Osteocyte (in vitro differentiated cells): ENCODE results near the gene NANOG. TPM values are rescaled to one million over a fixed set of nuclear protein-coding genes. Genes with fewer than 3 reads are reported as not detected.
"Not testable (repeated sequence)": the region's sequence is repeated elsewhere in the genome, so short reads cannot be mapped to it uniquely, and the experiment has no call there.

Experiments
- DNase-seq: peaks from one replicate; pipeline ENCODE4 v3.0.0; 2021; ENCODE audit warnings: mixed read lengths; ENCODE audit not compliant: unreplicated experiment; ENCODE audit errors: extremely low spot score
- H3K27ac Mint-ChIP-seq: one replicate; pipeline ENCODE4 v1.8.0; 2021; ENCODE audit warnings: mild to moderate bottlenecking, mixed read lengths; ENCODE audit not compliant: unreplicated experiment
- H3K27me3 Mint-ChIP-seq: one replicate; pipeline ENCODE4 v1.8.0; 2021; ENCODE audit warnings: mixed read lengths; ENCODE audit not compliant: unreplicated experiment
- H3K36me3 Mint-ChIP-seq: one replicate; pipeline ENCODE4 v1.8.0; 2021; ENCODE audit warnings: mixed read lengths; ENCODE audit not compliant: unreplicated experiment
- H3K4me1 Mint-ChIP-seq: one replicate; pipeline ENCODE4 v1.8.0; 2021; ENCODE audit warnings: mixed read lengths; ENCODE audit not compliant: unreplicated experiment
- H3K4me3 Mint-ChIP-seq: one replicate; pipeline ENCODE4 v1.8.0; 2021; ENCODE audit warnings: mild to moderate bottlenecking, moderate library complexity, mixed read lengths; ENCODE audit not compliant: unreplicated experiment
- H3K9me3 Mint-ChIP-seq: one replicate; pipeline ENCODE4 v1.8.0; 2021; ENCODE audit warnings: mixed read lengths; ENCODE audit not compliant: unreplicated experiment
- total RNA-seq: library from RNA; stranded (reverse); gene quantifications from 2 replicates; pipeline ENCODE4 v1.2.1, GENCODE V29; 2021
- TF ChIP-seq, protein P1 (sequence below): fragments of 200-600 bp; sonication (generic); IDR thresholded peaks from 2 replicates; pipeline ENCODE4 v1.5.0; 2021; ENCODE audit warnings: antibody characterized with exemption, mild to moderate bottlenecking, moderate library complexity

NANOG gene
- total RNA-seq, 1 donor from 2014 or later: 0.08 TPM

DNA sequence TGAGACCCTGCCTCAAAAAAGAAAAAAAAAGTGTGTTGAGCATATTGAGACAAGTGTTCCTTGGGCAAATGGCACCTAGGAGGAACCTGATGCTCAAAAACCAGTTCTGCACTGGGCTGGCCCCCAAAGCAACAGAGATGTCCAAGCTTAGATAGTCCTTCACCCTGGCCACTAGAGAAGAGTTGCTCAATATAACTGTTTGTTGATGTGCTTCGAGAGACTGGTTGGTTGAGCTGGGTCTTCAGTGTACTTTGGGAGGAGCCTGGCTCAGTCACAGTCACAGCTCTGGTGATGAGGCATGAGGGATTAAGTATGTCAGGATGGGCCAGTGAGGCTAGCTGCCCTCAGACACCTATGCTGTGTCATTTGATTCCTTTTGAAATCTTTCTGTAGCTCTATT lies 45.5 kb downstream of the NANOG start:
- TF ChIP-seq, protein P1, sequence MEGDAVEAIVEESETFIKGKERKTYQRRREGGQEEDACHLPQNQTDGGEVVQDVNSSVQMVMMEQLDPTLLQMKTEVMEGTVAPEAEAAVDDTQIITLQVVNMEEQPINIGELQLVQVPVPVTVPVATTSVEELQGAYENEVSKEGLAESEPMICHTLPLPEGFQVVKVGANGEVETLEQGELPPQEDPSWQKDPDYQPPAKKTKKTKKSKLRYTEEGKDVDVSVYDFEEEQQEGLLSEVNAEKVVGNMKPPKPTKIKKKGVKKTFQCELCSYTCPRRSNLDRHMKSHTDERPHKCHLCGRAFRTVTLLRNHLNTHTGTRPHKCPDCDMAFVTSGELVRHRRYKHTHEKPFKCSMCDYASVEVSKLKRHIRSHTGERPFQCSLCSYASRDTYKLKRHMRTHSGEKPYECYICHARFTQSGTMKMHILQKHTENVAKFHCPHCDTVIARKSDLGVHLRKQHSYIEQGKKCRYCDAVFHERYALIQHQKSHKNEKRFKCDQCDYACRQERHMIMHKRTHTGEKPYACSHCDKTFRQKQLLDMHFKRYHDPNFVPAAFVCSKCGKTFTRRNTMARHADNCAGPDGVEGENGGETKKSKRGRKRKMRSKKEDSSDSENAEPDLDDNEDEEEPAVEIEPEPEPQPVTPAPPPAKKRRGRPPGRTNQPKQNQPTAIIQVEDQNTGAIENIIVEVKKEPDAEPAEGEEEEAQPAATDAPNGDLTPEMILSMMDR: no peak
- Mint-ChIP-seq H3K4me1 (no peaks in the 10 kb centered on the region), H3K4me3 (no peak overlapping the region), H3K27ac (no peak overlapping the region), H3K9me3 (no peaks in the 10 kb centered on the region), H3K36me3 (no peaks in the 10 kb centered on the region), H3K27me3 (no peaks in the 10 kb centered on the region)
- DNase-seq: no peak

DNA sequence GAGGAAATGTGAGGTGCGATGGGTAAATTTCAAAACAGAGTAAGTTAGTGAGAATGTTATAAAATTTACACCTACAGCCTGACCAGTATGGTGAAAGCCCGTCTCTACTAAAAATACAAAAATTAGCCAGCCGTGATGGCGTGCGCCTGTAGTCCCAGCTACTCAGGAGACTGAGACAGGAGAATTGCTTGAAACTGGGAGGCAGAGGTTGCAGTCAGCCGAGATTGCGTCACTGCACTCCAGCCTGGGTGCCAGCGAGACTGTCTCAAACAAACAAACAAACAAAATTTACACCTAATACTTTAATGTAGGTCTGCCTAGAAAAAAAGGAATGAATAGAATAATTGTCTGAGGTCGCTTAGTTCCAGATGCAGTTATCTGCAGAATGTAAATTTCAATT lies 45.9 kb downstream of the NANOG start:
- H3K4me3 Mint-ChIP-seq: no peak overlapping the region
- no peak for DNase-seq
- no peaks in the 10 kb centered on the region for H3K36me3 Mint-ChIP-seq
- TF ChIP-seq, protein P1: no peak
- H3K4me1 Mint-ChIP-seq: no peaks in the 10 kb centered on the region
- H3K27ac Mint-ChIP-seq: no peak overlapping the region
- no peaks in the 10 kb centered on the region for H3K27me3 Mint-ChIP-seq
- H3K9me3 Mint-ChIP-seq: no peaks in the 10 kb centered on the region

DNA sequence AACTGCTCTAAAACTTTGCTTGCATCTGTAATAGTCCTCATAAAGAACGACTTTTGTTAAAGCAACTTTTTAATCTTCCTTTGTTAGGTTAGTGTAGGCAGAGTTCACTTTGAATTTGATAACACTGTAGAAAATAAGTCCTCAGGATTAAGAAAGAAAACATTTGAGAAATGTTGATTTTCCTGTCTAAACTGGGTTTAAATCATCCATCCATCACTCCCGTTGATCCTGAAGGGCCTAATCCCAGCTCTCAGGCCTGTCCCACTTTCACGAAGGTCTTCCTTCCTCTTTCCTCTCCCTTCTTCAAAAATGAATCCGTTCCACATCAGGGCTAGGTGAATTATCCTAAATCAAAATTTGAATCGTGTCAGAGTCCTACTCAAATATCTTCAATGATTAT lies 46.6 kb downstream of the NANOG start:
- no peaks in the 10 kb centered on the region for H3K36me3 Mint-ChIP-seq
- H3K27ac Mint-ChIP-seq: no peak overlapping the region
- no peak for DNase-seq
- H3K27me3 Mint-ChIP-seq: no peaks in the 10 kb centered on the region
- no peak overlapping the region for H3K4me3 Mint-ChIP-seq
- no peaks in the 10 kb centered on the region for H3K4me1 Mint-ChIP-seq
- TF ChIP-seq, protein P1: no peak
- no peaks in the 10 kb centered on the region for H3K9me3 Mint-ChIP-seq

DNA sequence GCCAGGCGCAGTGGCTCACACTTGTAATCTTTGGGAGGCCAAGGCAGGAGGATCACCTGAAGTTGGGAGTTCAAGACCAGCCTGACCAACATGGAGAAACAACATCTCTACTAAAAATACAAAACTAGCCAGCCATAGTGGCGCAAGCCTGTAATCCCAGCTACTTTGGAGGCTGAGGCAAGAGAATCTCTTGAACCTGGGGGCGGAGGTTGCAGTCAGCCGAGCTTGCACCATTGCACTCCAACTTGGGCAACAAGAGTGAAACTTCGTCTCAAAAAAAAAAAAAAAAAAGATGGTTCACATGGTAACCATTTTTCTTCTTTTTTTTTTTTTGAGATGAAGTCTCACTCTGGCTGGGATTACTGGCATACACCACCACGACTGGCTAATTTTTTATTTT lies 48.2 kb downstream of the NANOG start:
- H3K4me3 Mint-ChIP-seq: no peak overlapping the region
- TF ChIP-seq, protein P1: no peak

DNA sequence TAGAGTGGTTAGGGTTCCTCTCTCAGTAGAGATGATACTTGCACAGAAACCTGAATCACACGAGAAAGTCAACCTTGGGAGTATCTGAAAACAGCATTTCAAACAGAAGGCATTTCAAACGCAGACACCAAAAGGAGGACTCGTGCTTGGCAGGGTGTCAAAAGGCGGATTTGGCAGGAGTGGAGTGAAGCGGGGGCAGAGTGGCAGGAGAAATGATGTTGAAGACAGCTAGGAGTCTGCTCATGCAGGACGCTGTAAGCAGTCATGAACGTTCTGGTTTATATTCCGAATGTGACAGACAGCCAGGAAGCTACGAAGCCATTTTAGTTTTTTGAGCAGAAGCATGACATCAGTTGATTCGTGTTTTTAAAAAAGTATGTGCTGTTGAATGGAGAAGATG lies 50.0 kb downstream of the NANOG start:
- DNase-seq, H3K27ac Mint-ChIP-seq, H3K4me3 Mint-ChIP-seq, H3K9me3 Mint-ChIP-seq, H3K4me1 Mint-ChIP-seq, H3K27me3 Mint-ChIP-seq, H3K36me3 Mint-ChIP-seq: not testable (repeated sequence)

More for the DNA sequence above, 48.2 kb downstream of the NANOG start:
- no peak overlapping the region for H3K27ac Mint-ChIP-seq
- H3K4me1 Mint-ChIP-seq: no peaks in the 10 kb centered on the region
- DNase-seq: no peak
- H3K9me3 Mint-ChIP-seq: no peaks in the 10 kb centered on the region
- H3K36me3 Mint-ChIP-seq: no peaks in the 10 kb centered on the region
- H3K27me3 Mint-ChIP-seq: no peaks in the 10 kb centered on the region

DNA sequence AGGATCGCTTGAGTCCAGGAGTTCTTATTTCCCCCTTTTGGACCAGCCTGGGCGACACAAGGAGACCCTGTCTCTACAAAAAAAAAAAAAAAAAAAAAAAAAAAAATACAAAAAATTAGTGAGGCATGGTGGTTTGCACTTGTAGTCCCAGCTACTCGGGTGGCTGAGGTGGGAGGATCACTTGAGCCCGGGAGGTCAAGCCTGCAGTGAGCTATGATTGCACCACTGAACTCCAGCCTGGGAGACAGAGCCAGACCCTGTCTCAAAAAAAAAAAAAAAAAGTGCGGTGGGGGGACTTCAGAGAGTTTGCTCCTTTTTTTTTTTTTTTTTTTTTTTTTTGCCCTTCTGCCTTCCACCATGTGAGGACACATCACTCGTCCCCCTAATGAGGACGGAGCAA lies 50.6 kb downstream of the NANOG start:
- H3K27me3 Mint-ChIP-seq, H3K9me3 Mint-ChIP-seq, H3K36me3 Mint-ChIP-seq, H3K27ac Mint-ChIP-seq, H3K4me1 Mint-ChIP-seq, H3K4me3 Mint-ChIP-seq, DNase-seq: not testable (repeated sequence)

DNA sequence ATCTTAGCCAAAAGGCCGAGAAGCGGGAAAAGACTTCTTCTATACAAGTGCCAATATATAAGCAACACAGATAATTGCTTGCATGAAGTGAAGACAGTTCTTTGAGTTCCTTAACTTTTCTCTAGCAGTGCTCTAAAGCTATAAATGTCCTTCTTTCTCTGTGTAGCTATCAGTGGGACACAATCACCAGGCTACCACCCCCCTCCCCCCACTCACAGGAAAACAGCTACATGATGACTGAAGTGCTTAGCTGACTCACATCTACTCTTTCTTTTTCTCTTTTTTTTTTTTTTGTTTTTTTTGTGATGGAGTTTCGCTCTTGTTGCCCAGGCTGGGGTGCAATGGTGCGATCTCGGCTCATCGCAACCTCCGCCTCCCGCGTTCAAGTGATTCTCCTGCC lies 53.2 kb downstream of the NANOG start:
- not testable (repeated sequence) for H3K36me3 Mint-ChIP-seq, H3K27ac Mint-ChIP-seq, H3K4me1 Mint-ChIP-seq, DNase-seq, H3K27me3 Mint-ChIP-seq, H3K9me3 Mint-ChIP-seq, H3K4me3 Mint-ChIP-seq

DNA sequence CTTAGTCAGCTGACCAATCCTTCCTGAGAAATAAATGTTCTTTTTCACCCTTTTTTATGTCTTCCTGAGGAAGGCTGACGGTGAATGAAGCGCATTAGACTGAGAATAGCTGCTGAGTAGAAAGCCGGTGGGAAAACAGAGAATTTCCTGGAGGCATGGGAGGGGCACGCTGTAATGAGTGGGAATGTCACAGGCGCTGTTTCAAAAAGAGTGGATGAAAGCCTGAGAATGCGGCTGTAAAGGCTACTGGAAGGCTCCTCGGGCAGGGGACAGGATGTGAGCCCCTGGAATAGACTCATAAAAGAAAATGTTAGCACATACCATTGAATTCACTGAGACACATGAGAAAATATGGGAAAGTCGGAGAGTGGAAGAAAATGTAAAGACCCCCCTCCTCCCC lies 53.9 kb downstream of the NANOG start:
- H3K4me1 Mint-ChIP-seq, H3K27me3 Mint-ChIP-seq: not testable (repeated sequence)

DNA sequence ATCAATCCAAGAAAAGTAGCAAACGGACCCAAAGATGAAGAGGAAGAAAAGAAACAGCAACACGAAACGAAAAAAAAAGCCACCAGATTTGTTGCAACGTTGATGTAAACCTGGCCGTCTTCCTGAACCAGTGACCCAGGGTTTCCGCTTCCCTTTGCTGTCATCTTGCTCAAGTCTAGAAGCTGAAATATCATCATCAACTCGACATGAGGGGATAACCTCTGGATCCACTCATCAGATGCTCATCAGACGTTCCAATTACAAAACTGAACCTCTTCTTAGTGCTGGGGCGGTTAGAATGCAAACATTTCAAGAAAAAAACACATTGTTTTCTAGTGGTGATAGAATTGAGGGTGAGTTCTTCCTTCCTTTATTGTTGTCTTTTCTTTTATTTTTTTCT lies 54.4 kb downstream of the NANOG start:
- not testable (repeated sequence) for H3K36me3 Mint-ChIP-seq, H3K9me3 Mint-ChIP-seq, H3K27ac Mint-ChIP-seq, H3K4me3 Mint-ChIP-seq, H3K27me3 Mint-ChIP-seq, DNase-seq, H3K4me1 Mint-ChIP-seq

More for the DNA sequence above, 53.9 kb downstream of the NANOG start:
- not testable (repeated sequence) for H3K36me3 Mint-ChIP-seq, H3K27ac Mint-ChIP-seq, H3K4me3 Mint-ChIP-seq, DNase-seq, H3K9me3 Mint-ChIP-seq
